Neural cell (in vitro differentiated cells): ENCODE measurements around the gene MB21D2.

Experiments used
- CTCF ChIP-seq: fragments of 450-650 bp; IDR thresholded peaks from 2 replicates; pipeline ENCODE4 v1.5.1; 2014; ENCODE audit warnings: antibody characterized with exemption, mild to moderate bottlenecking, moderate library complexity; ENCODE audit not compliant: poor library complexity, severe bottlenecking
- EZH2 ChIP-seq: fragments of 200-600, 300-800 bp; shearing (Covaris generic), sonication (generic); IDR thresholded peaks from 2 replicates; pipeline ENCODE4 v1.6.1; 2014; ENCODE audit warnings: antibody characterized with exemption, low read length, borderline replicate concordance, mild to moderate bottlenecking; ENCODE audit not compliant: insufficient read depth, poor library complexity, severe bottlenecking

GRCh38 chr3:192887047-192887446 is 30.6 kb downstream of the MB21D2 start:
- TF ChIP-seq EZH2 (no peak), CTCF (no peak)
